ENCODE results near the gene CAMSAP2. TPM values are rescaled to one million over a fixed set of nuclear protein-coding genes. Genes with fewer than 3 reads are reported as not detected.

Gene CAMSAP2
- total RNA-seq, 1 experiment from 2014 or later: 20.7 TPM

DNA sequence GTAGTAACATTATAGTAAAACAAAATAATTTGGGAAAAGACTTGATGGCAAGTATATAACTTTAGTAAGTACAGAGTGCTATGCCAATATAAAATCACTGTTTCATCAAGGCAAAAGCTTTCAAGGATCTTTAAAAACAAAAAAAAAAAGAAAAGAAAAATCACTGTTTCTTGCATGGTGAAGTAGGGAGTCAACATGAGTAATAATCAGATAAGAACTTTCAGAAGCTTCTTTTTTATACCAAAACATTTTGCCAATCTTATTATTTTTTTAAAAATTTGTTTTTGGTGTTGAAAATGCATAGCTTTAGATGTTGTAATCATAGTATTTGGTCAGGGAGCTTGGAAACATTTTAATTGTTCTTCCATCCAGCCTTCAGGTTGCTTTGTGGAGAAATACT is 37.2 kb downstream of the CAMSAP2 start:
- H3K9me3 Mint-ChIP-seq: no peaks in the 10 kb centered on the region
- no peak overlapping the region for H3K4me3 Mint-ChIP-seq
- DNase-seq (ENCODE audit: low spot score): no peak
- POLR2A ChIA-PET: interaction anchor here (0.6 kb wide), 1 partner anchor 28 kb away, joined by 4 read pairs; no protein-coding TSS in a partner anchor
- CTCF ChIA-PET: interaction anchor here (0.9 to 1.1 kb wide), 2 partner anchors 43 to 154 kb away, joined by 3 to 5 read pairs; no protein-coding TSS in a partner anchor
- peaks cover 13% of the 10 kb centered on the region for H3K4me1 Mint-ChIP-seq
- ATAC-seq: no peak
- peaks cover 5% of the 10 kb centered on the region; the same call in 1 of the 2 replicates for H3K36me3 Mint-ChIP-seq
- no peak overlapping the region for H3K27ac Mint-ChIP-seq
- TF ChIP-seq, protein P1, sequence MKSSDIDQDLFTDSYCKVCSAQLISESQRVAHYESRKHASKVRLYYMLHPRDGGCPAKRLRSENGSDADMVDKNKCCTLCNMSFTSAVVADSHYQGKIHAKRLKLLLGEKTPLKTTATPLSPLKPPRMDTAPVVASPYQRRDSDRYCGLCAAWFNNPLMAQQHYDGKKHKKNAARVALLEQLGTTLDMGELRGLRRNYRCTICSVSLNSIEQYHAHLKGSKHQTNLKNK (CRISPR knock-in tag; IDR thresholded peaks at IDR 0.05): no peak
- TF ChIP-seq ZBTB21 (CRISPR knock-in tag; IDR thresholded peaks at IDR 0.05; ENCODE audit: borderline replicate concordance): no peak
- no peak for TF ChIP-seq MXD4 (CRISPR knock-in tag; IDR thresholded peaks at IDR 0.05; ENCODE audit: borderline replicate concordance)
- TF ChIP-seq, protein P2, sequence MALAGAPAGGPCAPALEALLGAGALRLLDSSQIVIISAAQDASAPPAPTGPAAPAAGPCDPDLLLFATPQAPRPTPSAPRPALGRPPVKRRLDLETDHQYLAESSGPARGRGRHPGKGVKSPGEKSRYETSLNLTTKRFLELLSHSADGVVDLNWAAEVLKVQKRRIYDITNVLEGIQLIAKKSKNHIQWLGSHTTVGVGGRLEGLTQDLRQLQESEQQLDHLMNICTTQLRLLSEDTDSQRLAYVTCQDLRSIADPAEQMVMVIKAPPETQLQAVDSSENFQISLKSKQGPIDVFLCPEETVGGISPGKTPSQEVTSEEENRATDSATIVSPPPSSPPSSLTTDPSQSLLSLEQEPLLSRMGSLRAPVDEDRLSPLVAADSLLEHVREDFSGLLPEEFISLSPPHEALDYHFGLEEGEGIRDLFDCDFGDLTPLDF (CRISPR knock-in tag; IDR thresholded peaks at IDR 0.05): no peak
- TF ChIP-seq JAZF1 (CRISPR knock-in tag; IDR thresholded peaks at IDR 0.05): no peak
- TF ChIP-seq, protein P3, sequence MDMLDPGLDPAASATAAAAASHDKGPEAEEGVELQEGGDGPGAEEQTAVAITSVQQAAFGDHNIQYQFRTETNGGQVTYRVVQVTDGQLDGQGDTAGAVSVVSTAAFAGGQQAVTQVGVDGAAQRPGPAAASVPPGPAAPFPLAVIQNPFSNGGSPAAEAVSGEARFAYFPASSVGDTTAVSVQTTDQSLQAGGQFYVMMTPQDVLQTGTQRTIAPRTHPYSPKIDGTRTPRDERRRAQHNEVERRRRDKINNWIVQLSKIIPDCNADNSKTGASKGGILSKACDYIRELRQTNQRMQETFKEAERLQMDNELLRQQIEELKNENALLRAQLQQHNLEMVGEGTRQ (CRISPR knock-in tag; IDR thresholded peaks at IDR 0.05): no peak
- H3K27me3 Mint-ChIP-seq (ENCODE audit: low read depth): no peaks in the 10 kb centered on the region

DNA sequence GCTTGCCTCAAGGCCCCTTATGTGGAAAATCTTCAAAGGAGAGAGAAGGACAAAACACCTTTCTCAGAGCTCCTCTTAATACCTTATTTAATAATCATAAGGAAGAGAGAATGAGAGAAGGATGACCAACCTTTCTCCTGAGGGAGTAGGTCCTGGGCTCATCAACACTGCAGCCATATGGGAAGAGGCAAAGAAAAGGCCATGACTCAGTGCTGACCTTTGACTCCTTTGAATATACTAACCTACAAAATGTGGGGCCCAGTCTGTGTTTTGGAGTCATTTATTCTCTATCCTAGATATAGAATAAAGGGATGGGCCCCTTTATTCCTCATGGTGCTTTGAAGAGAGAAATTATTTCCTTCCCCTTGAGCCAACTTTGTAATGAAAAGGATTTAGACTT is 38.3 kb downstream of the CAMSAP2 start:
- peaks cover 4% of the 10 kb centered on the region for H3K9me3 Mint-ChIP-seq
- no peak overlapping the region for H3K27ac Mint-ChIP-seq
- peaks cover 8% of the 10 kb centered on the region for H3K36me3 Mint-ChIP-seq
- no peak overlapping the region for H3K4me3 Mint-ChIP-seq
- ChIA-PET POLR2A (no interaction called here), CTCF (interaction anchor here (1.0 to 1.3 kb wide), 2 partner anchors 26 to 155 kb away, joined by 3 to 4 read pairs; no protein-coding TSS in a partner anchor)
- ATAC-seq (no peak), DNase-seq (ENCODE audit: low spot score) (no peak)
- H3K4me1 Mint-ChIP-seq: peaks cover 14% of the 10 kb centered on the region
- TF ChIP-seq, protein P4, sequence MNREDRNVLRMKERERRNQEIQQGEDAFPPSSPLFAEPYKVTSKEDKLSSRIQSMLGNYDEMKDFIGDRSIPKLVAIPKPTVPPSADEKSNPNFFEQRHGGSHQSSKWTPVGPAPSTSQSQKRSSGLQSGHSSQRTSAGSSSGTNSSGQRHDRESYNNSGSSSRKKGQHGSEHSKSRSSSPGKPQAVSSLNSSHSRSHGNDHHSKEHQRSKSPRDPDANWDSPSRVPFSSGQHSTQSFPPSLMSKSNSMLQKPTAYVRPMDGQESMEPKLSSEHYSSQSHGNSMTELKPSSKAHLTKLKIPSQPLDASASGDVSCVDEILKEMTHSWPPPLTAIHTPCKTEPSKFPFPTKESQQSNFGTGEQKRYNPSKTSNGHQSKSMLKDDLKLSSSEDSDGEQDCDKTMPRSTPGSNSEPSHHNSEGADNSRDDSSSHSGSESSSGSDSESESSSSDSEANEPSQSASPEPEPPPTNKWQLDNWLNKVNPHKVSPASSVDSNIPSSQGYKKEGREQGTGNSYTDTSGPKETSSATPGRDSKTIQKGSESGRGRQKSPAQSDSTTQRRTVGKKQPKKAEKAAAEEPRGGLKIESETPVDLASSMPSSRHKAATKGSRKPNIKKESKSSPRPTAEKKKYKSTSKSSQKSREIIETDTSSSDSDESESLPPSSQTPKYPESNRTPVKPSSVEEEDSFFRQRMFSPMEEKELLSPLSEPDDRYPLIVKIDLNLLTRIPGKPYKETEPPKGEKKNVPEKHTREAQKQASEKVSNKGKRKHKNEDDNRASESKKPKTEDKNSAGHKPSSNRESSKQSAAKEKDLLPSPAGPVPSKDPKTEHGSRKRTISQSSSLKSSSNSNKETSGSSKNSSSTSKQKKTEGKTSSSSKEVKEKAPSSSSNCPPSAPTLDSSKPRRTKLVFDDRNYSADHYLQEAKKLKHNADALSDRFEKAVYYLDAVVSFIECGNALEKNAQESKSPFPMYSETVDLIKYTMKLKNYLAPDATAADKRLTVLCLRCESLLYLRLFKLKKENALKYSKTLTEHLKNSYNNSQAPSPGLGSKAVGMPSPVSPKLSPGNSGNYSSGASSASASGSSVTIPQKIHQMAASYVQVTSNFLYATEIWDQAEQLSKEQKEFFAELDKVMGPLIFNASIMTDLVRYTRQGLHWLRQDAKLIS (CRISPR knock-in tag; IDR thresholded peaks at IDR 0.05; ENCODE audit: borderline replicate concordance): no peak
- TF ChIP-seq MYBL2 (CRISPR knock-in tag; IDR thresholded peaks at IDR 0.05) (no peak), SMAD3 (CRISPR knock-in tag; IDR thresholded peaks at IDR 0.05; ENCODE audit: borderline replicate concordance) (no peak), ZNF317 (CRISPR knock-in tag; IDR thresholded peaks at IDR 0.05; ENCODE audit: borderline replicate concordance, low read depth) (no peak), ZNF263 (CRISPR knock-in tag; IDR thresholded peaks at IDR 0.05; ENCODE audit: low read depth) (no peak), ZNF671 (CRISPR knock-in tag; IDR thresholded peaks at IDR 0.05) (no peak), RELA (CRISPR knock-in tag; IDR thresholded peaks at IDR 0.05; ENCODE audit: borderline replicate concordance) (no peak), PRRX2 (CRISPR knock-in tag; IDR thresholded peaks at IDR 0.05) (no peak), NFE2L1 (CRISPR knock-in tag; IDR thresholded peaks at IDR 0.05) (no peak), ZNF121 (CRISPR knock-in tag; IDR thresholded peaks at IDR 0.05) (no peak), NFATC4 (CRISPR knock-in tag; IDR thresholded peaks at IDR 0.05) (no peak)
- TF ChIP-seq, protein P5, sequence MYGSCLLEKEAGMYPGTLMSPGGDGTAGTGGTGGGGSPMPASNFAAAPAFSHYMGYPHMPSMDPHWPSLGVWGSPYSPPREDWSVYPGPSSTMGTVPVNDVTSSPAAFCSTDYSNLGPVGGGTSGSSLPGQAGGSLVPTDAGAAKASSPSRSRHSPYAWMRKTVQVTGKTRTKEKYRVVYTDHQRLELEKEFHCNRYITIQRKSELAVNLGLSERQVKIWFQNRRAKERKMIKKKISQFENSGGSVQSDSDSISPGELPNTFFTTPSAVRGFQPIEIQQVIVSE (CRISPR knock-in tag; IDR thresholded peaks at IDR 0.05; ENCODE audit: borderline replicate concordance): no peak
- no peaks in the 10 kb centered on the region for H3K27me3 Mint-ChIP-seq (ENCODE audit: low read depth)
